ENCODE data around the gene ARHGEF3.

ARHGEF3 gene

GRCh38 chr3:56795097-56795828 lies 6.5 kb downstream of the ARHGEF3 start:
- no peak for DNase-seq (ENCODE audit: low read depth)

- DNase-seq (ENCODE audit: low read depth) = no peak
Measured at GRCh38 chr3:56792193-56792592, 9.6 kb downstream of the ARHGEF3 start.

GRCh38 chr3:56790016-56790821 lies 11.5 kb downstream of the ARHGEF3 start:
- no peak for DNase-seq (ENCODE audit: low read depth)

- DNase-seq (ENCODE audit: low read depth) = no peak
Measured at GRCh38 chr3:56789076-56789475, 12.7 kb downstream of the ARHGEF3 start.

GRCh38 chr3:56788521-56788920 lies 13.2 kb downstream of the ARHGEF3 start:
- no peak for DNase-seq (ENCODE audit: low read depth)

GRCh38 chr3:56787784-56788256 lies 13.9 kb downstream of the ARHGEF3 start:
- peak; percentile 32 for DNase-seq (ENCODE audit: low read depth)

- no peak for DNase-seq (ENCODE audit: low read depth)
Measured at GRCh38 chr3:56787258-56787775, 14.4 kb downstream of the ARHGEF3 start.

- DNase-seq (ENCODE audit: low read depth) = no peak
Measured at GRCh38 chr3:56785499-56785898, 16.2 kb downstream of the ARHGEF3 start.

- no peak for DNase-seq (ENCODE audit: low read depth)
Measured at GRCh38 chr3:56784448-56785001, 17.2 kb downstream of the ARHGEF3 start.

GRCh38 chr3:56783644-56784447 lies 17.9 kb downstream of the ARHGEF3 start:
- peak; percentile 52 for DNase-seq (ENCODE audit: low read depth)

- no peak for DNase-seq (ENCODE audit: low read depth)
Measured at GRCh38 chr3:56782906-56783305, 18.8 kb downstream of the ARHGEF3 start.

GRCh38 chr3:56782215-56782614 lies 19.5 kb downstream of the ARHGEF3 start:
- no peak for DNase-seq (ENCODE audit: low read depth)

- DNase-seq (ENCODE audit: low read depth) = no peak
Measured at GRCh38 chr3:56781762-56782161, 20.0 kb downstream of the ARHGEF3 start.

GRCh38 chr3:56780936-56781335 lies 20.8 kb downstream of the ARHGEF3 start:
- no peak for DNase-seq (ENCODE audit: low read depth)

GRCh38 chr3:56778893-56779292 lies 22.9 kb downstream of the ARHGEF3 start:
- no peak for DNase-seq (ENCODE audit: low read depth)

- no peak for DNase-seq (ENCODE audit: low read depth)
Measured at GRCh38 chr3:56776556-56776950, 25.2 kb downstream of the ARHGEF3 start.

GRCh38 chr3:56775838-56776555 lies 25.8 kb downstream of the ARHGEF3 start:
- DNase-seq (ENCODE audit: low read depth) = no peak

GRCh38 chr3:56775445-56775837 lies 26.3 kb downstream of the ARHGEF3 start:
- DNase-seq (ENCODE audit: low read depth) = no peak

GRCh38 chr3:56773986-56774385 lies 27.8 kb downstream of the ARHGEF3 start:
- DNase-seq (ENCODE audit: low read depth) = no peak

GRCh38 chr3:56772952-56773938 lies 28.5 kb downstream of the ARHGEF3 start:
- DNase-seq (ENCODE audit: low read depth) = no peak

Data from T follicular helper cell (primary cell).